ENCODE measurements around the gene CAMTA1. TPM values are rescaled to one million over a fixed set of nuclear protein-coding genes. Genes with fewer than 3 reads are reported as not detected.
"Not testable (repeated sequence)": the region's sequence is repeated elsewhere in the genome, so short reads cannot be mapped to it uniquely, and the experiment has no call there.

Gene CAMTA1
- total RNA-seq, 1 donor from 2014 or later, result 47.9 TPM

DNA sequence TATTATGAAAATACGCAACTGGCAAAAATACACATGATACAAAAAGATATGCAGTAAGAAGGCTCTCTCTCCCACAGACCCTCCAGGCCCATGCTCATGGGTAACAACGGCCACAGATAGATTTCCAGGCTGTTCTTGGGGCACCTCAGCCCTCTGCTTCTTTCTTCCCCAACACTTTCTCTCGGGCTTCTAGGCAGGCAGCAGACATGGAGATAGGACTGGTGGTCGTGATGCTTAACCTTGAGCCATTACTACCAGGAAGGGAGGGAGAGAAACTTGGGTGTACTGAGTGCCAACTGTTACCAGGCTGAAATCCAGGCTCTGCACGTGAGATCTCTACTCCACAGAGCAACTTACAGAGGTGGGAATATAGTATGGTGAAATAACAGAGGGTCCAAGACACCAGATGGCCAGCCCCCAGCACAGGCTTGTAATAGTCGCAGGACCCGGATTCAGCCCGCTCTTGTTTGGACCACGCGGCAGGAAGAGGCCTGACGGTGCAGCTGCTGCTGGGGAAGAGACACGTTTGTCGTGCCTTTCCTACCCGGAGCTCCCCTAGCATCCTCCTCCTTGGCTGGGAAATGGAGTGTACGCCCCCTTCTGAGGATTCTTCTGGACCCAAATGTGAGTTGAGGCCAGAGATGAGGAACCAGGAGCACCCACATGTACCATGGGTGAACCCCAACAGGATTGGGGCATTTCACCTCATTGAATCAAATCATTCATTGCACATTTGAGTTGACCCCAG, 544.8 kb downstream of the CAMTA1 start:
- Histone ChIP-seq H3K27me3 (ENCODE audit: low read depth) (peaks cover 4% of the 10 kb centered on the region), H3K4me1 (peaks cover 13% of the 10 kb centered on the region), H3K36me3 (no peaks in the 10 kb centered on the region), H3K27ac (no peak overlapping the region), H3K9me3 (no peaks in the 10 kb centered on the region), H3K4me3 (no peak overlapping the region)
- intact Hi-C loops (cut with DNase I), result no loop called here
- TF ChIP-seq, protein P1, sequence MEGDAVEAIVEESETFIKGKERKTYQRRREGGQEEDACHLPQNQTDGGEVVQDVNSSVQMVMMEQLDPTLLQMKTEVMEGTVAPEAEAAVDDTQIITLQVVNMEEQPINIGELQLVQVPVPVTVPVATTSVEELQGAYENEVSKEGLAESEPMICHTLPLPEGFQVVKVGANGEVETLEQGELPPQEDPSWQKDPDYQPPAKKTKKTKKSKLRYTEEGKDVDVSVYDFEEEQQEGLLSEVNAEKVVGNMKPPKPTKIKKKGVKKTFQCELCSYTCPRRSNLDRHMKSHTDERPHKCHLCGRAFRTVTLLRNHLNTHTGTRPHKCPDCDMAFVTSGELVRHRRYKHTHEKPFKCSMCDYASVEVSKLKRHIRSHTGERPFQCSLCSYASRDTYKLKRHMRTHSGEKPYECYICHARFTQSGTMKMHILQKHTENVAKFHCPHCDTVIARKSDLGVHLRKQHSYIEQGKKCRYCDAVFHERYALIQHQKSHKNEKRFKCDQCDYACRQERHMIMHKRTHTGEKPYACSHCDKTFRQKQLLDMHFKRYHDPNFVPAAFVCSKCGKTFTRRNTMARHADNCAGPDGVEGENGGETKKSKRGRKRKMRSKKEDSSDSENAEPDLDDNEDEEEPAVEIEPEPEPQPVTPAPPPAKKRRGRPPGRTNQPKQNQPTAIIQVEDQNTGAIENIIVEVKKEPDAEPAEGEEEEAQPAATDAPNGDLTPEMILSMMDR (IDR thresholded peaks at IDR 0.05), result no peak
- ATAC-seq, result no peak
- no peak for DNase-seq

DNA sequence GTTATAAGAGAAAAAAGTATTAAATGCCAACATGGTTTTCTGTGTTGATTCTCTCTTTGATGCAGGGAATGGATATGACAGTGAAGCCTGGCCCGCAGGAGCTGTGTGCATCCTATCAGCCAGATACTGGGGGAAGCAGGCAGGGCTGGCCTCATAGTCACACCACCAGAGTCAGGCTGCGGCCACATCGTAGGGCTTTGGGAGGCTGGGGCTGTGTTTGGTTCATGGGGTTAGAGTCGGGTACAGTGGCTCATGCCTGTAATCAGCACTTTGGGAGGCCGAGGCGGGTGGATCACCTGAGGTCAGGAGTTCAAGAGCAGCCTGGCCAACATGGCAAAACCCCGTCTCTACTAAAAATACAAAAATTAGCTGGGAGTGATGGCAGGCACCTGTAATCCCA, 545.5 kb downstream of the CAMTA1 start:
- H3K27ac ChIP-seq, DNase-seq, ATAC-seq: not testable (repeated sequence)

DNA sequence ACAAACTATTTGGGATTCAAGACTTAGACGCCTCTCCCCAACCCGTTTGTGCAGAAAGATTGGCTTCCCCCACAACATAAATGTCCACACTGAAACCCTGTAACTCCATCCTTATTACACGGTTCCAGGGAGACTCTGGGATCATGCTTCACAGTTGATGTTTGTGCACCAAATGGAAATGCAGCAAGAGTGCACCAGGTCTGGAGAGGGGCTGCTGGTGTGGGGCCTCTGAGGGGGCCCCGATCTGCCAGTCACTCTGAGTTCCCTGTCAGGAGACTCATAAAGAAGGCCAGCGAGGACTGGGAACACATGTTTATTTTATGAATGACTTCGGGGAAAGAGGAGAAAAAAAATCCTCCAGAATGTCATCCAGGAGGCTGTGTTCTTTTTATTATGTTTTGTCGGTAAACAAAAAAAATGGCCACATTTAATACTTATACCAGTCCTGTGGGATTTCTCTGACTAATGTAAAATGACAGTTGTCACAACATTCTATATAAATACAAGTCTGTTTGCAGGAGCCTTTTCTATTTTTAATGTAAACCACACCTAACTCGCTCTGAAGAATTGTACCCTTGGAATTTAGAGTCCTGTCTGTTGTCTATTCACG, 546.8 kb downstream of the CAMTA1 start:
- H3K27ac ChIP-seq, result no peak overlapping the region
- intact Hi-C loops (cut with DNase I), result no loop called here
- DNase-seq (no peak), ATAC-seq (no peak)
- H3K27me3 ChIP-seq (ENCODE audit: low read depth), result peaks cover 4% of the 10 kb centered on the region
- H3K4me1 ChIP-seq, result peaks cover 13% of the 10 kb centered on the region
- H3K36me3 ChIP-seq, result no peaks in the 10 kb centered on the region
- H3K9me3 ChIP-seq, result no peaks in the 10 kb centered on the region
- TF ChIP-seq, protein P1 (IDR thresholded peaks at IDR 0.05), result no peak
- H3K4me3 ChIP-seq, result no peak overlapping the region

More for the DNA sequence above, 545.5 kb downstream of the CAMTA1 start:
- intact Hi-C loops (cut with DNase I); H3K9me3 ChIP-seq; H3K36me3 ChIP-seq; H3K4me3 ChIP-seq; H3K27me3 ChIP-seq (ENCODE audit: low read depth): not testable (repeated sequence)
- peaks cover 13% of the 10 kb centered on the region for H3K4me1 ChIP-seq

DNA sequence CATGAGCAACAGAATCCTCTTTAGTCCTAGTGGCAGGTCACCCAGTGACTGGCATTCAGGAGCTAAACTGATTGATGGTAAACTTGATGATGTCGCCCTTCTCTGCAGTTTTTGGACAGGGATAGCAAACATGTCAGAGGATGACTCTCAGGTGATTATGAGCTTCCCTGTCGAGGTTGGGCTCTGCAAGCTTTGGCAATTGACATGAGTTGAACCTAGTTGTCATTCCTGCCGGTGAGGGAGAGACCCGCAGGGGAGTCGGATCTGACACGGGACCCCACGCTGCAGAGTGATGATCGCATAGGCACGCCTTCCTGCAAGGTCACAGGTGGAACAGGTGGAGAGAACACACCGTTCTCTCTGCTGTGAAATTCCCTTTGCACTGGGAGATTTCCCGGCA, 547.8 kb downstream of the CAMTA1 start:
- no peak for ATAC-seq
- Histone ChIP-seq H3K4me3 (no peak overlapping the region), H3K9me3 (no peaks in the 10 kb centered on the region), H3K4me1 (peaks cover 13% of the 10 kb centered on the region), H3K36me3 (no peaks in the 10 kb centered on the region), H3K27me3 (ENCODE audit: low read depth) (peaks cover 4% of the 10 kb centered on the region), H3K27ac (no peak overlapping the region)
- DNase-seq, result no peak
- TF ChIP-seq, protein P1 (IDR thresholded peaks at IDR 0.05), result no peak
- intact Hi-C loops (cut with DNase I), result no loop called here

DNA sequence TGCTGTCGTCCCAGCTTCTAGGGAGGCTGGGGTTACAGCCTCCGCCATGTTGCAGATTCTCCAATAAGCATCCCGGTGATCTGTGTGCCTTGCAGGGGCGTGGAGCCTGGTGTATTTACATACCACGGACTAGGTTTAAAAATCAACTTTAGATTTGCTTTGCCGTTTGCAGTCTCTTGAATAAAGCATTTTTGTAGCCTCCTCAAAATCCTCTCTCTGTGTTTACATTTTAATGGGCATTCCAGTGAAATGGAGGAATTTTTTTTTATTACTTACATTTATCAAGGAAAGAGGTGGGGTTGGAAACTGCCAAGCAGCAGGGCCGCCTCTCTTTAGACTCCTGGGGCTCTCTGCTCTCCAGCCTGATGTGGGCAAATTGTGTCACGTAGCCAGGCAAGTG, 548.4 kb downstream of the CAMTA1 start:
- H3K27me3 ChIP-seq (ENCODE audit: low read depth), result peaks cover 4% of the 10 kb centered on the region
- no peaks in the 10 kb centered on the region for H3K9me3 ChIP-seq
- no peaks in the 10 kb centered on the region for H3K36me3 ChIP-seq
- peaks cover 13% of the 10 kb centered on the region for H3K4me1 ChIP-seq
- ATAC-seq, result no peak
- intact Hi-C loops (cut with DNase I), result no loop called here
- H3K4me3 ChIP-seq, result no peak overlapping the region
- no peak overlapping the region for H3K27ac ChIP-seq
- DNase-seq, result no peak
- TF ChIP-seq, protein P1 (IDR thresholded peaks at IDR 0.05), result no peak

DNA sequence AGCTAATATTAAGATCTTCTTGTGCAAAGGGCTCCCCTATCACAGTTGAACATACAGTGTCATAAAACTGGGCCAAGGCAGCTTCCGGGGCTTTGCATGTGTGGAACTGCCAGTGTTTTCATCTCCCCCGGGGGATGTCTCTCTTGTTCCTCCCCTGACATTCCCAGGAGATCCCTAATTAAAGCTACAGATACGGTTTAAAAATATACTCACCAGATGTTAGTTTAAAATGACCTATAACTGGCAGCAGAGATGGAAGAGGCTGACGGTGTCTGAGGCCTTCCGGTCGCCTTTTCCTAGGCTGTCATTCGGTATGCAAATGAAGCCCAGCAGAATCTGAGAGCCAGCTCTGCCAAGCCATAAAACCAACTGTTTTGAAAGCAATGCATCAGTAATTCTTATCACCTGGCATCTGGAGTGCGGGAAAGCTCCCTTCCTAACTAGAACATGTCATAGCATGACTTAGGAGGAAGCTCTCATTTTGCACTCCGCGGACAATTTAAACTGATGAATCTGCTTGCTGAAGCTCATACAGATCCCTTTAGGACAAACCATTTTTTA, 549.3 kb downstream of the CAMTA1 start:
- DNase-seq (no peak), ATAC-seq (no peak)
- H3K4me1 ChIP-seq, result peaks cover 13% of the 10 kb centered on the region
- intact Hi-C loops (cut with DNase I), result no loop called here
- no peak overlapping the region for H3K4me3 ChIP-seq
- TF ChIP-seq, protein P1 (IDR thresholded peaks at IDR 0.05), result no peak
- H3K27me3 ChIP-seq (ENCODE audit: low read depth), result peaks cover under 1% of the 10 kb centered on the region
- H3K36me3 ChIP-seq, result no peaks in the 10 kb centered on the region
- H3K27ac ChIP-seq, result no peak overlapping the region
- no peaks in the 10 kb centered on the region for H3K9me3 ChIP-seq

Data from lower lobe of right lung (tissue), 2 donors.